ENCODE data around the gene ZBTB20.

The ZBTB20 gene

DNA sequence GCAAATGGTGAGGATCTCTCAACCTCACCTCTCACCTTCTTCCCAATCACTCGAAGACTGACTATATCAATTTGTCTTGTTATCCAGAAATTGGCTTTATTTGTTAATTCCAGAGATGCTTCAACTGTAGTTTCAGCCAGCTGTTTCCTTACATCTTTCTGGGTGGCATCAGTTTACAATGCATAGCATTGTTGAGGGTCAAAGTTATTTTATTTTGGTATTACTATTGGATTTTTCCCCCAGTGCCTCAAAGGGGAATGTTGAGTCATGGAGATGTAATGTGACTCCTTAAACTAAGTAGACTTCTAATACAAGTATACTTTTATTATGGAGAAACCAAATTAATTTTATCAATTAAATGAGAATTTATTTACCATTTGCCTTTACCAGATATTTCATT lies 501.7 kb downstream of the ZBTB20 start:
- Histone ChIP-seq H3F3A (ENCODE audit: control insufficient read depth, insufficient read depth) (no peaks in the 10 kb centered on the region), H3K27me3 (ENCODE audit: control insufficient read depth, low read length) (no peaks in the 10 kb centered on the region), H3K27ac (ENCODE audit: low read depth, low read length) (no peak overlapping the region), H3K4me1 (ENCODE audit: control insufficient read depth, low read length) (no peaks in the 10 kb centered on the region), H3K79me2 (ENCODE audit: control insufficient read depth, low read length) (no peaks in the 10 kb centered on the region), H3K4me2 (ENCODE audit: low read length) (no peak overlapping the region), H3K9me2 (replicated peaks; ENCODE audit: control insufficient read depth, low read length) (no peaks in the 10 kb centered on the region), H3K36me3 (ENCODE audit: control insufficient read depth, low read length) (no peaks in the 10 kb centered on the region), H4K20me1 (ENCODE audit: control insufficient read depth, insufficient read depth, low read depth, low read length) (no peaks in the 10 kb centered on the region), H3K9me3 (ENCODE audit: control insufficient read depth, insufficient read depth, low read length) (no peaks in the 10 kb centered on the region), H3K4me3 (ENCODE audit: low read length) (no peak overlapping the region)
- no peak for TF ChIP-seq EZH2phosphoT487 (IDR thresholded peaks at IDR 0.05; ENCODE audit: borderline replicate concordance, low read length)
- TF ChIP-seq, protein P1, sequence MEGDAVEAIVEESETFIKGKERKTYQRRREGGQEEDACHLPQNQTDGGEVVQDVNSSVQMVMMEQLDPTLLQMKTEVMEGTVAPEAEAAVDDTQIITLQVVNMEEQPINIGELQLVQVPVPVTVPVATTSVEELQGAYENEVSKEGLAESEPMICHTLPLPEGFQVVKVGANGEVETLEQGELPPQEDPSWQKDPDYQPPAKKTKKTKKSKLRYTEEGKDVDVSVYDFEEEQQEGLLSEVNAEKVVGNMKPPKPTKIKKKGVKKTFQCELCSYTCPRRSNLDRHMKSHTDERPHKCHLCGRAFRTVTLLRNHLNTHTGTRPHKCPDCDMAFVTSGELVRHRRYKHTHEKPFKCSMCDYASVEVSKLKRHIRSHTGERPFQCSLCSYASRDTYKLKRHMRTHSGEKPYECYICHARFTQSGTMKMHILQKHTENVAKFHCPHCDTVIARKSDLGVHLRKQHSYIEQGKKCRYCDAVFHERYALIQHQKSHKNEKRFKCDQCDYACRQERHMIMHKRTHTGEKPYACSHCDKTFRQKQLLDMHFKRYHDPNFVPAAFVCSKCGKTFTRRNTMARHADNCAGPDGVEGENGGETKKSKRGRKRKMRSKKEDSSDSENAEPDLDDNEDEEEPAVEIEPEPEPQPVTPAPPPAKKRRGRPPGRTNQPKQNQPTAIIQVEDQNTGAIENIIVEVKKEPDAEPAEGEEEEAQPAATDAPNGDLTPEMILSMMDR (IDR thresholded peaks at IDR 0.05; ENCODE audit: low read depth, low read length, poor library complexity, severe bottlenecking) = no peak

DNA sequence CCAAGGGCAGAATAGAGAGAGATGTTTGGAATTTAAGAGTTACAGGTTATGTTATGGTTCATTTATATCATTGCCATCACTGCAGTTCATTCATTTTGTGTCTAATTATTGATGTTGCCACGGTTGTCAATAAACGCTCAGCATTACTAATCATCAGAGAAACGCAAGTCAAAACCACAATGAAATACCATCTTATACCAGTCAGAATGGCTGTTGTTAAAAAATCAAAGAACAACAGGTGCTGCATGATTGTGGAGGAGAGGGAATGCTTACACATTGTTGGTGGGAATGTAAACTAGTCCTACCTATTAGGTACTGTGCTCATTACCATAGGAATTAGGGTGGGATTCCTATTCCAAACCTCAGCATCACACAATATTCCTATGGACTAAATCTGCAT lies 502.7 kb downstream of the ZBTB20 start:
- Histone ChIP-seq H3K27me3 (ENCODE audit: control insufficient read depth, low read length) (no peaks in the 10 kb centered on the region), H4K20me1 (ENCODE audit: control insufficient read depth, insufficient read depth, low read depth, low read length) (no peaks in the 10 kb centered on the region), H3K4me2 (ENCODE audit: low read length) (no peak overlapping the region), H3K4me1 (ENCODE audit: control insufficient read depth, low read length) (no peaks in the 10 kb centered on the region), H3K36me3 (ENCODE audit: control insufficient read depth, low read length) (no peaks in the 10 kb centered on the region), H3K9me2 (replicated peaks; ENCODE audit: control insufficient read depth, low read length) (no peaks in the 10 kb centered on the region), H3K79me2 (ENCODE audit: control insufficient read depth, low read length) (no peaks in the 10 kb centered on the region), H3F3A (ENCODE audit: control insufficient read depth, insufficient read depth) (no peaks in the 10 kb centered on the region), H3K9me3 (ENCODE audit: control insufficient read depth, insufficient read depth, low read length) (no peaks in the 10 kb centered on the region), H3K27ac (ENCODE audit: low read depth, low read length) (no peak overlapping the region), H3K4me3 (ENCODE audit: low read length) (no peak overlapping the region)
- TF ChIP-seq, protein P1 (IDR thresholded peaks at IDR 0.05; ENCODE audit: low read depth, low read length, poor library complexity, severe bottlenecking) = no peak
- no peak for TF ChIP-seq EZH2phosphoT487 (IDR thresholded peaks at IDR 0.05; ENCODE audit: borderline replicate concordance, low read length)

DNA sequence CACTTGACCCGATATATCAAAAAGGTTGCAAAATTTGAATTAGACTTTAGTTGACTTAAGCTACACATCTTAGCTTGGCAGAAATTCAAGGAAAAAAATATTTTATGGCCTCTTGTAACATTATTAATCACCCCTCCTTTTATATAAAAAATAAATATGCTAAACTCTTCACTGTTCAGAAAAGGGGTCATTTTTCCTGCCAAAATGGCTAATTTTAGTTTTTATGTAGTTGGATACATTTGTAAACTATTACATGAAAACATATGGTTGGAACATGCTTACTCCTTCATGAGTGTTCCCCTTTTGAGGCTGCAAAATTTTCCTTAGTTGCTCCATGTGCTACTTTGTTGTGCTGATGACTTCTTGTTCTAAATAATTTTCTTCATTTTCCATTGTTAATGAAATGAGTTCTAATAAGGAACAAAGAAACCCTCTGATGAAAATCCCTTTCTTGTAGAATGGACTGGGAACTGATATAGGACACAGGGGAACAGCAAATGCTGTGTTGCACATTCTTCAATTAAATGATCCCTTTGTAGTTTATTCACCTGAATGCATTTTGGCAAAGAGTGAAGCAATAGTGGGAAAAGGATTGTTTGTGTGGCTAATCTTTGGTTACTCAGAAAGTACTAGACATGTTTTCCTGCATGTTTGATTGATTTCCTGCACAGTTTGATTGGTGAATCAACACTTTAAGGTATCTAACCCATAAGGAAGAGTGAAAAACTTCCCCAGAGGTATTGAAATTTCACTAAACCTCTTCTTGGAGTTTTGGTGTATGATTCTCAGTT lies 503.9 kb downstream of the ZBTB20 start:
- no peaks in the 10 kb centered on the region for H3K4me1 ChIP-seq (ENCODE audit: control insufficient read depth, low read length)

More for the DNA sequence above, 503.9 kb downstream of the ZBTB20 start:
- H3K4me2 ChIP-seq (ENCODE audit: low read length) = no peak overlapping the region
- TF ChIP-seq, protein P1 (IDR thresholded peaks at IDR 0.05; ENCODE audit: low read depth, low read length, poor library complexity, severe bottlenecking) = no peak
- no peak for TF ChIP-seq EZH2phosphoT487 (IDR thresholded peaks at IDR 0.05; ENCODE audit: borderline replicate concordance, low read length)
- H3K9me3 ChIP-seq (ENCODE audit: control insufficient read depth, insufficient read depth, low read length) = no peaks in the 10 kb centered on the region
- no peaks in the 10 kb centered on the region for H4K20me1 ChIP-seq (ENCODE audit: control insufficient read depth, insufficient read depth, low read depth, low read length)
- no peaks in the 10 kb centered on the region for H3K79me2 ChIP-seq (ENCODE audit: control insufficient read depth, low read length)
- H3K27ac ChIP-seq (ENCODE audit: low read depth, low read length) = no peak overlapping the region
- H3F3A ChIP-seq (ENCODE audit: control insufficient read depth, insufficient read depth) = no peaks in the 10 kb centered on the region
- H3K4me3 ChIP-seq (ENCODE audit: low read length) = no peak overlapping the region
- H3K36me3 ChIP-seq (ENCODE audit: control insufficient read depth, low read length) = no peaks in the 10 kb centered on the region
- no peaks in the 10 kb centered on the region for H3K9me2 ChIP-seq (replicated peaks; ENCODE audit: control insufficient read depth, low read length)
- H3K27me3 ChIP-seq (ENCODE audit: control insufficient read depth, low read length) = no peaks in the 10 kb centered on the region
